K562 (cell line): ENCODE data around the gene SLC6A4. TPM values are rescaled to one million over a fixed set of nuclear protein-coding genes. Genes with fewer than 3 reads are reported as not detected.

Source experiments
- ATAC-seq: fragments of 200-7000 bp; cut with Tn5 transposase; 3 replicates; pipeline ENCODE4 v1.9.1; 2020; ENCODE audit warnings: moderate library complexity
- BruUV-seq: library from RNA; stranded (reverse); fragments of 400-500 nt; replicated peaks from 2 replicates; lab custom pipeline; 2021; lab: Mats Ljungman, UMichigan
- CTCF ChIA-PET: fragments of 300-600 bp; formaldehyde crosslinking; extraction: SDS; loops from one replicate; lab custom pipeline; 2021; ENCODE audit warnings: low intra/inter-chr PET ratio; lab: Yijun Ruan, JAX
- POLR2A ChIA-PET: fragments of 300-600, 350-650 bp; sonication (Branson Sonifier 250); formaldehyde crosslinking; extraction: SDS; loops from one replicate; lab custom pipeline; 2021; ENCODE audit warnings: antibody characterized with exemption, inconsistent platforms; lab: Yijun Ruan, JAX
- DNase-seq, 4 experiments: peaks; one replicate each; pipeline versions ENCODE4 v3.0.0 to v3.0.0-alpha.2; 2011 to 2018; ENCODE audit warnings: low spot score in 3 of 4, mixed read lengths in 3 of 4; ENCODE audit errors: extremely low read depth in 1 of 4
- FAIRE-seq: peaks from 2 replicates; lab custom pipeline; 2011; peaks lifted over from hg19 to GRCh38; lab: Jason Lieb, UNC
- H2AFZ ChIP-seq: 2 replicates; pipeline ENCODE4 v1.6.0; 2011; ENCODE audit warnings: low read depth, low read length, control low read depth, inconsistent platforms
- H3K27ac ChIP-seq: fragments of 200-600 bp; 3 replicates; pipeline ENCODE4 v1.8.0; 2011; ENCODE audit warnings: low read depth, mild to moderate bottlenecking, control low read depth, inconsistent platforms, low read length, moderate library complexity, mixed read lengths; ENCODE audit errors: extremely low read depth
- H3K27me3 ChIP-seq, 2 experiments: fragments of 300-600 bp in 1 of 2; 2 replicates in 1 of 2; 3 replicates in 1 of 2; pipeline versions ENCODE4 v1.6.0 to v1.8.0; 2011; ENCODE audit warnings: inconsistent platforms in 2 of 2, low read length in 2 of 2, mild to moderate bottlenecking in 1 of 2, mixed read lengths in 1 of 2, moderate library complexity in 1 of 2; ENCODE audit not compliant: control insufficient read depth in 2 of 2, insufficient read depth in 2 of 2
- H3K36me3 ChIP-seq: fragments of 300-600 bp; 3 replicates; pipeline ENCODE4 v1.8.0; 2011; ENCODE audit warnings: mild to moderate bottlenecking, low read length, inconsistent platforms; ENCODE audit not compliant: control insufficient read depth, insufficient read depth
- H3K4me1 ChIP-seq, 2 experiments: fragments of 200-600 bp in 1 of 2; replicated peaks in 1 of 2; 2 replicates in 1 of 2; 3 replicates in 1 of 2; pipeline versions ENCODE4 v1.5.1 to v1.8.0; 2011; ENCODE audit warnings: inconsistent platforms in 2 of 2, low read length in 2 of 2, mild to moderate bottlenecking in 1 of 2, mixed read lengths in 1 of 2, moderate library complexity in 1 of 2; ENCODE audit not compliant: control insufficient read depth in 2 of 2, insufficient read depth in 2 of 2
- H3K4me2 ChIP-seq: 2 replicates; pipeline ENCODE4 v1.6.1; 2011; ENCODE audit warnings: low read length, control low read depth, inconsistent platforms, mixed read lengths; ENCODE audit not compliant: insufficient read depth
- H3K4me3 ChIP-seq: fragments of 200-600 bp; sonication (generic), shearing (Covaris generic); 2 replicates; pipeline ENCODE4 v1.5.1; 2016; ENCODE audit warnings: control low read depth, inconsistent platforms
- H3K79me2 ChIP-seq: fragments of 200-600 bp; 3 replicates; pipeline ENCODE4 v1.8.0; 2011; ENCODE audit warnings: low read length, inconsistent platforms; ENCODE audit not compliant: control insufficient read depth, insufficient read depth
- H3K9ac ChIP-seq, 2 experiments: 2 replicates each; pipeline versions ENCODE4 v1.6.0 to v1.6.1; 2011; ENCODE audit warnings: low read depth in 2 of 2, low read length in 2 of 2, control low read depth in 1 of 2, inconsistent platforms in 1 of 2, mild to moderate bottlenecking in 1 of 2, mixed read lengths in 1 of 2; ENCODE audit not compliant: insufficient read depth in 1 of 2
- H3K9me1 ChIP-seq: one replicate; pipeline ENCODE4 v1.6.0; 2011; ENCODE audit warnings: inconsistent platforms, mild to moderate bottlenecking, low read length, moderate library complexity; ENCODE audit not compliant: control insufficient read depth, insufficient read depth
- H3K9me3 ChIP-seq: replicated peaks from 2 replicates; pipeline ENCODE4 v1.5.1; 2011; ENCODE audit warnings: low read depth, low read length, inconsistent platforms; ENCODE audit not compliant: control insufficient read depth, insufficient read depth
- H4K20me1 ChIP-seq: replicated peaks from 2 replicates; pipeline ENCODE4 v1.6.1; 2011; ENCODE audit warnings: low read length, inconsistent platforms, mixed read lengths; ENCODE audit not compliant: control insufficient read depth, insufficient read depth
- ATF7 ChIP-seq: fragments of 450-650 bp; IDR thresholded peaks from 2 replicates; pipeline ENCODE4 v1.7.1; 2014; ENCODE audit warnings: mild to moderate bottlenecking, moderate library complexity
- CREB1 ChIP-seq, 2 experiments: sonication (generic) in 1 of 2; formaldehyde crosslinking in 1 of 2; IDR thresholded peaks; 2 replicates each; pipeline versions ENCODE4 v1.6.1 to v1.8.0; 2012 to 2022; ENCODE audit warnings: inconsistent platforms in 1 of 2, mild to moderate bottlenecking in 1 of 2, missing genetic modification reagents in 1 of 2, moderate library complexity in 1 of 2
- KDM1A ChIP-seq, 2 experiments: fragments of 450-650 bp; IDR thresholded peaks; 2 replicates each; pipeline ENCODE4 v1.6.1; 2016; ENCODE audit warnings: mild to moderate bottlenecking in 2 of 2
- KDM5B ChIP-seq: fragments of 200-600 bp; sonication (generic); IDR thresholded peaks from 2 replicates; pipeline ENCODE4 v1.6.1; 2012; ENCODE audit warnings: low read depth, mild to moderate bottlenecking, moderate library complexity, low read length, control low read depth, inconsistent platforms; ENCODE audit not compliant: insufficient replicate concordance
- KLF16 ChIP-seq: IDR thresholded peaks from 2 replicates; pipeline ENCODE4 v1.6.1; 2016; ENCODE audit warnings: antibody characterized with exemption
- MXI1 ChIP-seq: IDR thresholded peaks from 2 replicates; pipeline ENCODE4 v1.6.1; 2011; ENCODE audit warnings: low read depth, mild to moderate bottlenecking, improper control_type of control experiment, low read length
- SNIP1 ChIP-seq: fragments of 450-650 bp; IDR thresholded peaks from 2 replicates; pipeline ENCODE4 v1.7.1; 2017; ENCODE audit warnings: low read depth, mild to moderate bottlenecking
- ZNF133 ChIP-seq: fragments of 250-450 bp; sonication (Bioruptor Pico); IDR thresholded peaks from 2 replicates; pipeline ENCODE4 v1.4.0; 2020; ENCODE audit warnings: mild to moderate bottlenecking
- ZNF57 ChIP-seq: fragments of 450-650 bp; formaldehyde crosslinking; IDR thresholded peaks from 2 replicates; pipeline ENCODE4 v1.4.0; 2020; ENCODE audit warnings: mild to moderate bottlenecking, moderate library complexity
- WGBS: fragments of 100-300 bp; shearing (Covaris generic); methylation state at CpG from one replicate; pipeline ENCODE4 v1.1.6; 2016; ENCODE audit warnings: low coverage, mixed read lengths; ENCODE audit not compliant: insufficient coverage; ENCODE audit errors: missing lambda C conversion rate; 5-methylcytosine and 5-hydroxymethylcytosine counted together
- in situ Hi-C: fragments of 300-500 bp; cut with MboI; formaldehyde crosslinking; loops from 4 replicates; pipeline ENCODE4 v1.15.0; 2018; ENCODE audit warnings: inconsistent platforms, mixed read lengths
- intact Hi-C: fragments of 100-400 bp; cut with micrococcal nuclease; formaldehyde crosslinking; loops from 2 replicates; pipeline ENCODE4 v1.14.2; 2022
- polyA plus RNA-seq, 8 experiments: library from polyadenylated mRNA; depleted of rRNA in 4 of 8; stranded (reverse) in 5 of 8; unstranded in 3 of 8; fragments of >200 nt; fragmentation: Nextera tagmentation in 2 of 8; fragmentation: Illumina TruSeq in 1 of 8; extraction: Ambion mirVana in 2 of 8; extraction: Trizol in 1 of 8; gene quantifications; 2 replicates each; pipeline versions ENCODE4 v1.2.1 to v1.2.3, GENCODE V29; 2011 to 2014; ENCODE audit warnings: inconsistent platforms in 1 of 8, missing spikeins in 1 of 8
- total RNA-seq, 7 experiments: library from RNA; depleted of rRNA in 6 of 7; stranded (reverse); fragments of >200 nt in 6 of 7; fragmentation: Illumina TruSeq in 2 of 7; extraction: Trizol in 2 of 7; gene quantifications; 2 replicates each; pipeline versions ENCODE4 v1.2.1 to v1.2.3, GENCODE V29; 2011 to 2021; ENCODE audit warnings: low replicate concordance in 1 of 7
- TF ChIP-seq, protein P1 (sequence below): fragments of 450-650 bp; formaldehyde crosslinking; IDR thresholded peaks from 2 replicates; pipeline ENCODE4 v1.4.0; 2022; ENCODE audit warnings: mild to moderate bottlenecking, moderate library complexity
- TF ChIP-seq, protein P2 (sequence below): fragments of 450-650 bp; IDR thresholded peaks from 2 replicates; pipeline ENCODE4 v1.6.1; 2016; ENCODE audit warnings: borderline replicate concordance

Gene SLC6A4
- total and polyA plus RNA-seq, 9 of the 15 experiments (the other 6 are each of a cell fraction or from before 2014, with no cell fraction given): 0.05 to 0.09 (median 0.07) TPM; not detected in 6

DNA sequence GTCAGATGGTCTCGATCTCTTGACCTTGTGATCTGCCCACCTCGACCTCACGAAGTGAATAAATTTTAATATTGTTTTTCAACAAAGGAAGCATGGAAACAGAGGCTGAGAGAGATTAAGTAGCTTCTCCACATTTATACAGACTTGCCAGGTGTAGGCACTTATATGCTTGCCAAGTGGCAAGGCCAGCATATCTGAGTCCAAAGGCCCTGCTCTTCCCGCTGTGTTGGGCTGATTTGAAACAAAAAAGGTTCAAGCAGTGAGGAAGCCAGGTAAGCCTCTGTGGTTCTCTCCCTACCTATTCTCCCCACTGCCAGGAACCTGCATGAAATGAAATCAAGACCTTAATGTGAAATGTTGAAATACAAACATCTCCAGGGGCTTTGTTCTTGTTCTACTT is 7.5 kb upstream of the SLC6A4 start:
- peaks cover 0 to 8% of the 10 kb centered on the region in 2 experiments; a peak in 3 of 5 replicates for H3K27me3 ChIP-seq
- peaks cover 5 to 9% of the 10 kb centered on the region in 2 experiments; a peak in 4 of 5 replicates for H3K4me1 ChIP-seq
- ChIA-PET POLR2A (interaction anchor here (0.8 kb wide), 1 partner anchor 21 kb away, joined by 4 read pairs; no protein-coding TSS in a partner anchor), CTCF (no interaction called here)
- H4K20me1 ChIP-seq: no peaks in the 10 kb centered on the region
- peaks cover 4% of the 10 kb centered on the region for H3K9me1 ChIP-seq
- H3K9ac ChIP-seq: no peak overlapping the region
- no peaks in the 10 kb centered on the region for H3K9me3 ChIP-seq
- no TSS peak for BruUV-seq
- H3K27ac ChIP-seq: no peak overlapping the region
- in situ Hi-C loops (no loop called here), intact Hi-C loops (no loop called here)
- no peak for FAIRE-seq
- no peak for DNase-seq
- H3K4me2 ChIP-seq: no peak overlapping the region
- 46% methylated on average over 4 of the region's 4 CpGs for WGBS
- H3K36me3 ChIP-seq: peaks cover 17% of the 10 kb centered on the region; the same call in 2 of the 3 replicates
- TF ChIP-seq ZNF57 (CRISPR knock-in tag) (no peak), KDM1A (IDR thresholded peaks at IDR 0.05) (no peak), KLF16 (no peak), CREB1 (IDR thresholded peaks at IDR 0.05) (no peak), CREB1 (CRISPR knock-in tag; IDR thresholded peaks at IDR 0.05) (no peak), ZNF133 (CRISPR knock-in tag) (no peak), SNIP1 (no peak), MXI1 (no peak), ATF7 (no peak), KDM5B (no peak)
- TF ChIP-seq, protein P1, sequence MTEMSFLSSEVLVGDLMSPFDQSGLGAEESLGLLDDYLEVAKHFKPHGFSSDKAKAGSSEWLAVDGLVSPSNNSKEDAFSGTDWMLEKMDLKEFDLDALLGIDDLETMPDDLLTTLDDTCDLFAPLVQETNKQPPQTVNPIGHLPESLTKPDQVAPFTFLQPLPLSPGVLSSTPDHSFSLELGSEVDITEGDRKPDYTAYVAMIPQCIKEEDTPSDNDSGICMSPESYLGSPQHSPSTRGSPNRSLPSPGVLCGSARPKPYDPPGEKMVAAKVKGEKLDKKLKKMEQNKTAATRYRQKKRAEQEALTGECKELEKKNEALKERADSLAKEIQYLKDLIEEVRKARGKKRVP (CRISPR knock-in tag): no peak
- TF ChIP-seq, protein P2, sequence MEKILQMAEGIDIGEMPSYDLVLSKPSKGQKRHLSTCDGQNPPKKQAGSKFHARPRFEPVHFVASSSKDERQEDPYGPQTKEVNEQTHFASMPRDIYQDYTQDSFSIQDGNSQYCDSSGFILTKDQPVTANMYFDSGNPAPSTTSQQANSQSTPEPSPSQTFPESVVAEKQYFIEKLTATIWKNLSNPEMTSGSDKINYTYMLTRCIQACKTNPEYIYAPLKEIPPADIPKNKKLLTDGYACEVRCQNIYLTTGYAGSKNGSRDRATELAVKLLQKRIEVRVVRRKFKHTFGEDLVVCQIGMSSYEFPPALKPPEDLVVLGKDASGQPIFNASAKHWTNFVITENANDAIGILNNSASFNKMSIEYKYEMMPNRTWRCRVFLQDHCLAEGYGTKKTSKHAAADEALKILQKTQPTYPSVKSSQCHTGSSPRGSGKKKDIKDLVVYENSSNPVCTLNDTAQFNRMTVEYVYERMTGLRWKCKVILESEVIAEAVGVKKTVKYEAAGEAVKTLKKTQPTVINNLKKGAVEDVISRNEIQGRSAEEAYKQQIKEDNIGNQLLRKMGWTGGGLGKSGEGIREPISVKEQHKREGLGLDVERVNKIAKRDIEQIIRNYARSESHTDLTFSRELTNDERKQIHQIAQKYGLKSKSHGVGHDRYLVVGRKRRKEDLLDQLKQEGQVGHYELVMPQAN: no peak
- H3K79me2 ChIP-seq: no peaks in the 10 kb centered on the region
- H2AFZ ChIP-seq: no peak overlapping the region
- no peak overlapping the region for H3K4me3 ChIP-seq
- ATAC-seq: no peak
